Measurements from ENCODE around the gene IZUMO1.
"Not testable (repeated sequence)": the region's sequence is repeated elsewhere in the genome, so short reads cannot be mapped to it uniquely, and the experiment has no call there.

The IZUMO1 gene

DNA sequence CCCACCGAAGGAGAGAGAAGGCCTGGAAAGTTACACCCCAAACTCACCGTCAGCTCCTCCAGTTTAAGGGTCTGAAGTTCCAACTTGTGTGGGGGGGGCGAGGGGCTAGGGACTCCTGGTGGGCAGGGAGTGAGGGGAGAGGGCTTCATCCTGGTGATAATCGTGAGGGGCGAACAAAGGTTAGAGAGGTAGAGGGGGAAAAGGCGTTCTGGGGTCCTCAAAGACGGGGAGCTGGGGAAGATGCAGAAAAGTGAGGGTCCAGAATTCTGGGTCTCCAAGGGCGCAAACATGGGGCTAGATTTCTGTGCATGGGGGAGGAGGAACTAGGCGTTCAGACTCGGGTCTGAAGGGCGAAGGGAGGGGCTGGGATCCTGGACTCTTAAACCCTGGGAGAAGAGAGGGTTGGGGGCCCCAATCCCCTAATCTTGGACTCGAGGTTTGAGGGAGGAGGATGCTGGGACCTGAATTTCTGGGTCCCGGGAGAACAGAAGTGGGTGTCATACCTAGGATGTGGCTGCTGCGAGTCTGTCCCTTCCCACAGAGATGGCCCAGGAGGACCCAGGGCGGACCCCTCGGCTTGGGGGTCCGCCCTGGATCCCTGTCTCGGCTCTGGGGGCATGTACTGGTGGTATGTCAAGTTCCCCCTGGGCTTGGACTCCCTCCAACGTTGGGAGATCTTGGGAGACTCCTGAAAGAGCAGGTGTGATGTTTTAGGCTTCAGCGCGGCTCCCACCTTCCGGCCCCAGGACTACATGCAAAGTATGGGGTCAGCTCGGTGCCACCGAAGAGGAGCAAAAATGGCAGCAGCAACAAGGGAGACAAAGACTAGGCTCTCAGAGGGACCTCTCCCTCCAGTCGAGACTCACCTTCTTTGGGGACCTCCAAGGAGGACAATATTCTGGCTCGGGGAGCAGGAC lies 31.7 kb downstream of the IZUMO1 start:
- peak in 2 of 51 donors; percentile 9 to 12 for DNase-seq

DNA sequence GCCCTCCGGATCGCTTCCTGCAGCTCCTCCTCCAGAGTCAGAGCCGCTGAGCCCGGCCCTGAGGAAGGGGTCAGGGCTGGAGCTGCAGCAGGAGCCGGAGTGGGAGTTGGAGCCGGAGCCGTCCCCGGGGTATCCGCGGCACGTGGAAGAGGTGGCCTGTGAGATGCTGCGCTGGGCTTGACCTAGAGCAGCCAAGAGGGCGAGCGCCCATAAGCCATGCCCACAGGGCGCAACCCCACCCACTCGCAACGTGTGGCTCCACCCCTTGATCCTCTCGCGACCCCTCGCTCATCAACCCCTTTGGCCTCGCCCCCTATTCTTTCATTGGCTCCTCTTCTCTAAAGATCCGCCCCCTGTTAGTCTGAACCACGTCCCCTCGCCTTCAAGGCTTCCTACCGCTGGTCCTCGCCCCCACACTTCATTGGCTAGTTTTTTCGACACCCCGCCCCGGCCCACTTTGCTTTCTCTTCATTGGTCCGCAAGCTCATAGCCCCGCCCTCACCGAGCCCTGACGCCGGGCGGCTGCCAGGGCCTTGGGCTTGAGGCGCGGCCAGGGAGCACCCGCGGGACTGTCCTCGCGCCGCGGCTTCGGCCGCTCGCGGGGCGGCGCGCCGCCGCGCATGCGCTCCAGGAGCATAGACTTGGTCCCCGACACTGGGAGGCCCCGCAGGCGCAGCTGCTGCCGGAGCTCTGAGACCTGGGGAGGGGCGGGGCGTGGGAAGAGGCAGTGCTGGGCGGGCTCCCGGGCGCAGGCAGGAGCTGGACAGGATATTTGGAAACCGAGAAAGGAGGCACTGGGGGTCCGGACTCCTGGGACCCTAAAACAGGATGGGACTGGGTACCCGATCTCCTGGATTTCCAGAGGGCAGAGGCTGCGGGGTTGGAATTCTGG lies 32.6 kb downstream of the IZUMO1 start:
- peak; percentile 53 to 99 (median 98) for DNase-seq

DNA sequence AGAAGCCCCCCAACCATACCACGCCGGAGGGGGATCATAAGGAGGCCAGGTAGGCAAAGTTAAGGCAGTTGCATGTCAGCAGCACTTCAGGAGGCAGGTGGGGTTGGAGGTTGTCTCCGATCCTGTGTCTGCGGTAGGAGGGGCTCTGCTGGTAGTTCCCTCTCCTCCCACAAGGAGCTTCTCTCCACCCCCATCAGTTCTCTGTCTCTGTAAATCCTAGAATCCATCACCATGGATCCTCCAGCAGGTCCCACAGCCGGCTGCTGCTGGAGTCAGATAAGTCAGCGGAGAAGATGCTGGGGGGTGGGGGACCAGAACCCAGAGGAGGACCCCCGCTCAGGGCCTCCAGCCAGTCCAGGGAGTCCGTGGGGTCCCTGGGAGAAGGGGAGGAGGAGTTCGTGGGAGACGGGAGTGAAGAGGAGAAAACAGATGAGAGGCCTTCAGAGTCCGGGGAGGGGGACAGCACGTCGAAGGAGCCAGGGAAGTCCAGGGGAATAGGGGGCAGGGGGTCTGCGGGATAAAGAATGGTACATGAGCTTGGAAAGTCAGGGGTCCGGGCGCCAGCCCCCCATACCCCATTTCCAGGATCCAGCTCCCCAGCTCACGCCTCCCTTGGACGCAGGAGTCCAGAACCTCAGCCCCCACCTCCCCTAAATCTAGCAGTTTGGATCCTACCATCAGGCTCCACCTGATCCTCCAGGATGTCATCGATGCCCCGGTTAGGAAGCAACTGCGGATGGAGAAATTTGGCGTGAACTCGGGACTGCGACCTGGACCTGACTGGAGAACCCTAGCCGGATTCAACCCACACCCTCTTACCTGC lies 33.5 kb downstream of the IZUMO1 start:
- DNase-seq: peak in 3 of 51 donors; percentile 8 to 31 (median 12)

DNA sequence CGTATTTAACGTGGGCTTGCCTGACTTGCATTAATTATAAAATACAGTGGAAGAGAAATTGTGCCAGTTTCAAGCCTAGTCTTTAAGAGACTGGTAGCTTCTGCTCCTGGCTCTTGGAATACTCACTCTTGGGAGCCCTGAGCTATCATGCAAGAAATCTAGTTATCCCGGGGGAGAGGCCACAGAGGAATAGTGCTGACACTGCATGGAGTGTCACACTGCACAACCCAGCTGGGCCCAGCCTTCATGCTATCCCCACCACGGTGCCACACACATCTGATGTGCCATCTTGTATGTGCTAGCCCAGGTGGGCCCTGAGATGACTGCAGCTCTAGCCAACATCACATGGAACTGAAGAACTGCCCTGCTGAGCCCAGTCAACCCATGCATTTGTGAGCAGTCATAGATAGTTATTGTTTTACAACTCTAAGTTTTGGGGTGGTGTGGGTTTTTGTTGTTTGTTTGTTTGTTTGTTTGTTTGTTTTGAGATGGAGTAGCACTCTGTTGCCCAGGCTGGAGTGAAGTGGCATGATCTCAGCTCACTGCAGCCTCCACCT lies 35.5 kb downstream of the IZUMO1 start:
- no peak for DNase-seq

DNA sequence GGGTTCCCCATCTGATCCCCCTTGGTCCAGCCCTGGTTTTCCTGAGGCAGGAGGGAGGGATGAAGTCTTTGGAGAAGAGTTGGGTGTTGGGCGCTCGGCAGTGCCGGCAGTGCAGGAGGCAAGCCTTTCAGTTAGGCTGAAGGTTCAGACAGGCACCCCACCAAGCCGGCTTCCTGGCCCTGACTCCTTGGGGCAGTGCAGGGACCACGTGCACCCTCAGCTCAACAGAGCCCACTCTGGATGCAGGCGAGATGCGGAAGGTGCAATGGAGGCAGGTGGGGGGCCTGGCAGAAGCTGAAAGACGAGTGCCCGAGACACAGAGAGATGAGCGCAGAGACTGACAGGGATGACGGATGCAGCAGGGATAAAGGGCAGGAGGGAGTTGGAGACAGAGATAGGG lies 38.2 kb downstream of the IZUMO1 start:
- DNase-seq: no peak

DNA sequence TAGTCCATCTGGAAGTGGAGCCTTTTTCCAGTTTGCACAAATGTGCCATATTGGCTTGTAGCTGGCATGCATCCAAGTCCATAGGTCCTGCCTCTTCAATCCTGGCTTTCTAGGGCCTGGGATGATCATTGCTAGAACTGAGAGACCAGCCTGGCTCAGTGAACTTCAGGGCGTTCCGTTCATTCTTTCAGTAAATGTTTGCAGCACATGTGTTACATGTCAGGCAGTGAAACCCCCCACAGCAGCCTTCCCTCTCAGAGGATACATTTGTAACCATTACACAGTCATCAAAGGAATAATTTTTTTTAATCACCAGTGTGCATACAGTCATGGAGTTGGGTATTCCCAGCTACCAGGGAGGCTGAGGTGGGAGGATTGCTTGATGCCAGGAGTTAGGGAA lies 41.3 kb downstream of the IZUMO1 start:
- DNase-seq: no peak

DNA sequence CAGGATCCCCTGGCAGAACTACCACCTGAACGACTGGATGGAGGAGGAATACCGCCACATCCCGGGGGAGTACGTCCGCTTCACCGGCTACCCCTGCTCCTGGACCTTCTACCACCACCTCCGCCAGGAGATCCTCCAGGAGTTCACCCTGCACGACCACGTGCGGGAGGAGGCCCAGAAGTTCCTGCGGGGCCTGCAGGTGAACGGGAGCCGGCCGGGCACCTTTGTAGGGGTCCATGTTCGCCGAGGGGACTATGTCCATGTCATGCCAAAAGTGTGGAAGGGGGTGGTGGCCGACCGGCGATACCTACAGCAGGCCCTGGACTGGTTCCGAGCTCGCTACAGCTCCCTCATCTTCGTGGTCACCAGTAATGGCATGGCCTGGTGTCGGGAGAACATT lies 43.4 kb downstream of the IZUMO1 start:
- no peak for DNase-seq

DNA sequence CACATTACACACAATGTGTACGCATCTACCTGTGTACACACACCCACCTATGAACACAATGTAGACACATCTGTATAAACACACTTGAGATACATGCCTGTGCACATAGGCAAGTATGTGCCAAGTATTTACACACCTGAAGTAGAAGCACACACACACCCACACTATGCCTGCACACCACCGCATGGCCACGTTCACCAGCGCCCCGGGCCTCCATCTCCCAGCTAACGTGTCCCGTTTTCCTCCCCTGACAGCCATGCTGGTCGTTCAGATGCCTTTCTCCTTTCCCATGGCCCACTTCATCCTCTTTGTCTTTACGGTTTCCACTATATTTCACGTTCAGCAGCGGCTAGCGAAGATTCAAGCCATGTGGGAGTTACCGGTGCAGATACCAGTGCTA lies 44.0 kb downstream of the IZUMO1 start:
- no peak for DNase-seq

DNA sequence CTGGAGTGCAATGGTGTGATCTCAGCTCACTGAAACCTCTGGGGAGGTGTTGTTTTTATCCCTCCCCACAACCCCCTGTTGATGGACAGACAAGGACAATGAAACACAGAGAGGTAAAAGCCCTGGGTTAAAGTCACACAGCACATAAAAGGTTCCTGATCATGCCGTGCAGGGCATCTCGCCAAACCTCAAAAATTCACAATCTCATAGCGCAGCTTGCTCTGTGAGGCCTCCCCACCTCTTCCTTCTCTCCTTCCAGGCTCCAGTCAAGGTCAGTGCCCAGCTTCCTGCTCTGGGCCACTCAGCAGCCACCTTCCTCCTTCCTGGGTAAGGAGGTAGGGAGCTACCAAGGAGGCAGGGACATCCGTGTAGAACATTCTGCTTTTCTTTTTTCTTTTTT lies 48.7 kb downstream of the IZUMO1 start:
- no peak for DNase-seq

DNA sequence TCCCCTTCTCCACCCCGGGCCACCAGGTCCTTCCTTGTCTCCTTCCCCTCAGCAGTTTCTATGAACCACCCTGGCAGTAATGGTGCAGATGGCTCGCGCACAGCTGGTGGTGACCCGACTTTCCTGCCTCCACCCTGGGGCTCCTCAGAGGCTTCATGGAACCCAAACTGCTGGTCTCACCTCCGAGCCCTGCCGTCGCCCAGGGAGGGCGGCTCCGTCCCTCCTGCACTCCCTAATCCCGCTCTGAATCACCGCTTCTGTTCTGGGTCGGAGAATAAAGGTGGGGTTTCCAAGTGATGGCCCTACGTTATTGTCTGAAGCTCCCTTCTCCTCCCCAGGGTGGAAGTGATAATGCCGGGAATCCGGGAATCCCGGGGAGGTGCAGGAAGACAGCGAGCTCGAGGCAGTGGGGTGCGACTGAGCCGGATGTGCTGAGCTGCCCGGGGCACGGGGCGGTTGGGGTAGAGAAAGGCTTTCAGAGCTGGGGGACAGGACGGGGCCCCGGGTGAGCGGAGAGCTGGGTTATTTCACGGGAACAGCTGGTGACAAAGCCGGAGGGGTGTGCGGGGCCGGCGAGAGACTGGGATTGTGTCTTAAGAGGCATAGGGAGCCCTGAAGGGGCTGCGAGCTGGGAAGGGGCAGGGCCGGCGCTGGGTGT lies 50.2 kb downstream of the IZUMO1 start:
- DNase-seq: no peak

DNA sequence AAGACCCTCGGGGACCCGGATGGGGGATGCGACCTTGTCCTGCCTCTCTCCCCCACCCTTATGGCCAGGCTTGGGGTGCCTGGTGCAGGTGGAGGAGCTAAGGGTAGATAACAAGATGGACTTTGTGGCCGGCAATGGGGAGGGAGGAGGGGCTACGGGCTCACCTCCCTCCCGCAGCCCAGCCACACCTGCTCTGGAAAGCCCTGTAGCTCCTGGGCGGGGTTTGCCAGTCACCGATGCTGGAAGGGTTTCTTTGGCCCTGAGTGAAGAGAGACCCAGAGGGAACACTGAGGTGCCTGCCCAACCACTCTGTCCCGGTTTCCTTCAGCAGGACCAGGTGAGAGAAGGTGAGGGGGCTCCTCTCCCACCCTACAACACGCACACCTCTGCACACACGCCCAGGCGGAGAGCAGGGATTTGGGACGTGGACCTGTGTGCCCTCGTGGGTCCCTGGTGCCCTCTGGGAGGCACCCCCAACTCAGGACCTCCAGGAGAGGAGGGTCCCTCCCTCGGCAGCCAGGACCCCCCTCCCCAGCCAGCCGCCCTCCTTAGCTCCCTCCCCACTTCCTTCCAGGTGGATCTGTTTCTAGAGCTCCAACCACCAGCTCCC lies 50.9 kb downstream of the IZUMO1 start, which contains the start of gene FUT2:
TSS of gene FUT2 (plus strand) at position 229 of the 610 bp plus-strand sequence. CDS start 6,986 bp downstream, outside the sequence.
- DNase-seq: no peak

DNA sequence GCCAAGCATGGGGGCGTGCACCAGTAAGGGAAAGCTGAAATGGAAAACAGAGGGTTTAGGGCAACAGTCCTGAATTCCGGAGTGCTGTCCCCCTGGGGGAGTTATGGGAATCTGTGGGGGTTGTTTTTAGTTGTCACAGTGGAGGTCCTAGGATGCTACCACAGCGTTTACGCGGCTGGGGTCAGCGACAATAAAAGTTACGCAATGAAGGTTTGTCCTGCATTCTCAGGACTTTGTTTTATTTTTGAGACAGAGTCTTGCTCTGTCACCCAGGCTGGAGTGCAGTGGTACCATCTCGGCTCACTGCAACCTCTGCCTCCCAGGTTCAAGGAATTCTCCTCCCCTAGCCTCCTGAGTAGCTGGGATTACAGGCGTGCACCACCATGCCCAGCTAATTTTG lies 53.1 kb downstream of the IZUMO1 start:
- DNase-seq: not testable (repeated sequence)

All from hypothalamus (tissue), 51 donors.